HEK293T (cell line): Measurements from ENCODE around the gene ARG2.

Source experiments
- BHLHE40 ChIP-seq: fragments of 450-650 bp; IDR thresholded peaks from 2 replicates; pipeline ENCODE4 v1.6.1; 2016; ENCODE audit warnings: mild to moderate bottlenecking, moderate library complexity, borderline replicate concordance
- FOXA1 ChIP-seq: fragments of 450-650 bp; IDR thresholded peaks from 2 replicates; pipeline ENCODE4 v1.6.1; 2016; ENCODE audit warnings: mild to moderate bottlenecking
- SP1 ChIP-seq: fragments of 450-650 bp; IDR thresholded peaks from 2 replicates; pipeline ENCODE4 v1.6.1; 2017
- TARDBP ChIP-seq: fragments of 450-650 bp; IDR thresholded peaks from 2 replicates; pipeline ENCODE4 v1.6.1; 2016
- ZNF384 ChIP-seq: fragments of 450-650 bp; IDR thresholded peaks from 2 replicates; pipeline ENCODE4 v1.6.1; 2016

DNA sequence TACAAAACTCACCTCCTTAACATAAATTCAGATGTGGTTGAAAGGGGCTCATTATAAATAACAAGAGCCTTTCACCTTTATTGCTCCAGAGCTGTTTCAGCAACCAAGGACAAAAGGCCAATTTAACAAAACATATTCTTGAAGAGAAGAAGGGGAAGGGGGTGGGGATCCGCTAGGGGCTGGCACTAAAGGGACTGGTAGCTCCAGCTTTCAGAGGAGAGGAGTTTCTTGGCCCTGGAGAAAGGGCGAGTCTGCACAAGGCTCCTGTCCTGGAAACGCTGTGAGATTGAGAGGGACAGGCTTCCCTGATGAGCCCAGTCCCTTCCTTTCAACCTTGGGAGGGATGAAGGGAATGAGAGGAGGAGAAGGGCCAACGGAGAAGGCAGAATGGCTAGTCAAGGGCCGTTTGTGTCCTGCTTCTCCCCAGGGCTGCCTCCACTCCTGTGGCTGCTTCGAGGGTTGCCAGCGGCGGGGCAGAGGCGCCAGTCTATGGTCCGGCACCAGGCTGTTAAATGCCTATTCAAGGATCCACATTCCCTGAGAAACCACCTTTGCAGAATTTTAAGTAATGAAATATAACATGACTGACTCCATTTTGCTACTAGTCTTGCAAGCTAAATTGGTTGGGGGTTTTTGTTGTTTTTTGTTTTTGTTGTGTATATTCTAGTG is 9.9 kb upstream of the ARG2 start:
- no peak for TF ChIP-seq BHLHE40
- no peak for TF ChIP-seq FOXA1
- TF ChIP-seq SP1, result no peak
- no peak for TF ChIP-seq TARDBP
- TF ChIP-seq ZNF384, result no peak
